ENCODE results near the gene COBL. TPM values are rescaled to one million over a fixed set of nuclear protein-coding genes. Genes with fewer than 3 reads are reported as not detected.

Gene COBL
- polyA plus RNA-seq, 1 donor (not counting 4 experiments of a cell fraction or from before 2014, with no cell fraction given): 4.5 TPM

GRCh38 chr7:51126813-51127617, 189.6 kb downstream of the COBL start:
- no peaks in the 10 kb centered on the region for H3K9me3 ChIP-seq (ENCODE audit: control insufficient read depth, low read depth, low read length)
- no peaks in the 10 kb centered on the region for H3K27me3 ChIP-seq (ENCODE audit: control insufficient read depth, extremely low read depth, insufficient read depth, low read length)
- no peaks in the 10 kb centered on the region for H3K36me3 ChIP-seq (ENCODE audit: control insufficient read depth in 2 of 2, extremely low read depth in 1 of 2, insufficient read depth in 2 of 2, low read length in 2 of 2)
- H3K4me2 ChIP-seq (ENCODE audit: control insufficient read depth, extremely low read depth, insufficient read depth, low read depth, low read length): no peak overlapping the region
- H3K4me3 ChIP-seq (ENCODE audit: control insufficient read depth in 2 of 3, extremely low read depth in 1 of 3, insufficient read depth in 2 of 3, low read depth in 1 of 3, low read length in 3 of 3): no peak overlapping the region
- no peaks in the 10 kb centered on the region for H3K9me1 ChIP-seq (ENCODE audit: control insufficient read depth, extremely low read depth, insufficient read depth, low read length)
- FAIRE-seq (no peak), DNase-seq (ENCODE audit: low read depth, low spot score) (no peak)
- no peak overlapping the region for H3K27ac ChIP-seq (ENCODE audit: control insufficient read depth, insufficient read depth, low read length)
- peaks cover 12% of the 10 kb centered on the region for H3K4me1 ChIP-seq (ENCODE audit: control insufficient read depth, extremely low read depth, insufficient read depth, low read length)
- no peaks in the 10 kb centered on the region for H3K79me2 ChIP-seq (ENCODE audit: control insufficient read depth, insufficient read depth, low read length)
- no peak overlapping the region for H3K9ac ChIP-seq (ENCODE audit: control insufficient read depth, extremely low read depth, insufficient read depth, low read length)
- dilution Hi-C loops (cut with MboI; ENCODE audit: extremely low pct_ligation_motif_present, low sequenced_read_pairs): no loop called here
- H4K20me1 ChIP-seq (ENCODE audit: control insufficient read depth, extremely low read depth, insufficient read depth, low read length): no peaks in the 10 kb centered on the region
- TF ChIP-seq CTCF (optimal IDR thresholded peaks at IDR 0.05 in 1 of 3, IDR thresholded peaks at IDR 0.05 in 1 of 3, conservative IDR thresholded peaks at IDR 0.05 in 1 of 3; ENCODE audit: extremely low read depth in 1 of 3, insufficient read depth in 2 of 3, low read length in 3 of 3): no peak
- no peak for TF ChIP-seq EZH2 (IDR thresholded peaks at IDR 0.05; ENCODE audit: low read length)
- no peak overlapping the region for H2AFZ ChIP-seq (ENCODE audit: control insufficient read depth, low read length)

DNA sequence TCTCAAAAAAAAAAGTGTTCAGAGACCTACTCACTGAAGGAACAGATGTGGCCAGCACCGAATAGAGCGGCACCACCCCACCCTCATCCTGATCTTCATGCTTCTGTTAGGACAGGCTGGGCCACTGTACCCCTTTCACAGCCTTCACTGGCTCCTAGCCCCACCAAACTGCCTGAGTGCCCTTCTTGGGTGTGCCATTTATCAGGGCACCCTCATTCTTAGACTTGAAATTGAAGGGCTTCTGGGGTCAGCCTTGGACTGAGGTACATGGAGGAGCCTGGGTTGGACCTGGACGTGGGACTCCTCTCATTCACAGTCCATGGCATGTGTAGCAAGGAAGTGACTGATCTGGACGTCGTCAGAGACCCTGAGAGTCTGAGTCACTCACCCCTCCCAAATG, 190.3 kb downstream of the COBL start:
- Histone ChIP-seq H2AFZ (ENCODE audit: control insufficient read depth, low read length) (no peak overlapping the region), H3K4me1 (ENCODE audit: control insufficient read depth, extremely low read depth, insufficient read depth, low read length) (peaks cover 12% of the 10 kb centered on the region), H4K20me1 (ENCODE audit: control insufficient read depth, extremely low read depth, insufficient read depth, low read length) (no peaks in the 10 kb centered on the region), H3K36me3 (ENCODE audit: control insufficient read depth in 2 of 2, extremely low read depth in 1 of 2, insufficient read depth in 2 of 2, low read length in 2 of 2) (no peaks in the 10 kb centered on the region), H3K27me3 (ENCODE audit: control insufficient read depth, extremely low read depth, insufficient read depth, low read length) (no peaks in the 10 kb centered on the region), H3K4me2 (ENCODE audit: control insufficient read depth, extremely low read depth, insufficient read depth, low read depth, low read length) (no peak overlapping the region), H3K27ac (ENCODE audit: control insufficient read depth, insufficient read depth, low read length) (no peak overlapping the region), H3K79me2 (ENCODE audit: control insufficient read depth, insufficient read depth, low read length) (no peaks in the 10 kb centered on the region), H3K9me3 (ENCODE audit: control insufficient read depth, low read depth, low read length) (no peaks in the 10 kb centered on the region), H3K9me1 (ENCODE audit: control insufficient read depth, extremely low read depth, insufficient read depth, low read length) (no peaks in the 10 kb centered on the region), H3K9ac (ENCODE audit: control insufficient read depth, extremely low read depth, insufficient read depth, low read length) (no peak overlapping the region), H3K4me3 (ENCODE audit: control insufficient read depth in 2 of 3, extremely low read depth in 1 of 3, insufficient read depth in 2 of 3, low read depth in 1 of 3, low read length in 3 of 3) (no peak overlapping the region)
- dilution Hi-C loops (cut with MboI; ENCODE audit: extremely low pct_ligation_motif_present, low sequenced_read_pairs): no loop called here
- DNase-seq (ENCODE audit: low read depth, low spot score) (no peak), FAIRE-seq (no peak)
- TF ChIP-seq CTCF (optimal IDR thresholded peaks at IDR 0.05 in 1 of 3, IDR thresholded peaks at IDR 0.05 in 1 of 3, conservative IDR thresholded peaks at IDR 0.05 in 1 of 3; ENCODE audit: extremely low read depth in 1 of 3, insufficient read depth in 2 of 3, low read length in 3 of 3) (no peak), EZH2 (IDR thresholded peaks at IDR 0.05; ENCODE audit: low read length) (no peak)
